Measurements from ENCODE around the gene IGFBPL1.
"Not testable (repeated sequence)": the region's sequence is repeated elsewhere in the genome, so short reads cannot be mapped to it uniquely, and the experiment has no call there.

DNA sequence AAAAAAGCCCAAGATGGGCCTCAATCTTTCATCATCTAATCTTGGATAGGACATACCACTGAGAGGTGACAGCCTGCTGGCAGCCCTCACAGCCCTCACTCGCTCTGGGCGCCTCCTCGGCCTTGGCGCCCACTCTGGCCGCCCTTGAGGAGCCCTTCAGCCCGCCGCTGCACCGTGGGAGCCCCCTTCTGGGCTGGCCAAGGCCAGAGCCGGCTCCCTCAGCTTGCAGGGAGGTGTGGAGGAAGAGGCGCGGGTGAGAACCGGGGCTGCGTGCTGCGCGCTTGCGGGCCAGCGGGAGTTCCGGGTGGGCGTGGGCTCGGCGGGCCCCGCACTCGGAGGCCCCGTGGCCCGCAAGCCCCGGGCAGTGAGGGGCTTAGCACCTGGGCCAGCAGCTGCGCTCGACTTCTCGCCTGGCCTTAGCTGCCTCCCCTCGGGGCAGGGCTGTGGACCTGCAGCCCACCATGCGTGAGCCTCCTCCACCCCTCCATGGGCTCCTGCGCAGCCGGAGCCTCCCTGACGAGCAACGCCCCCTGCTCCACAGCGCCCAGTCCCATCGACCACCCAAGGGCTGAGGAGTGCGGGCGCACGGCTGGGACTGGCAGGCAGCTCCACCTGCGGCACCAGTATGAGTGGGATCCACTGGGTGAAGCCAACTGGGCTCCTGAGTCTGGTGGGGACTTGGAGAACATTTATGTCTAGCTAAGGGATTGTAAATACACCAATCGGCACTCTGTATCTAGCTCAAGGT is 46.7 kb downstream of the IGFBPL1 start:
- TF ChIP-seq, protein P1, sequence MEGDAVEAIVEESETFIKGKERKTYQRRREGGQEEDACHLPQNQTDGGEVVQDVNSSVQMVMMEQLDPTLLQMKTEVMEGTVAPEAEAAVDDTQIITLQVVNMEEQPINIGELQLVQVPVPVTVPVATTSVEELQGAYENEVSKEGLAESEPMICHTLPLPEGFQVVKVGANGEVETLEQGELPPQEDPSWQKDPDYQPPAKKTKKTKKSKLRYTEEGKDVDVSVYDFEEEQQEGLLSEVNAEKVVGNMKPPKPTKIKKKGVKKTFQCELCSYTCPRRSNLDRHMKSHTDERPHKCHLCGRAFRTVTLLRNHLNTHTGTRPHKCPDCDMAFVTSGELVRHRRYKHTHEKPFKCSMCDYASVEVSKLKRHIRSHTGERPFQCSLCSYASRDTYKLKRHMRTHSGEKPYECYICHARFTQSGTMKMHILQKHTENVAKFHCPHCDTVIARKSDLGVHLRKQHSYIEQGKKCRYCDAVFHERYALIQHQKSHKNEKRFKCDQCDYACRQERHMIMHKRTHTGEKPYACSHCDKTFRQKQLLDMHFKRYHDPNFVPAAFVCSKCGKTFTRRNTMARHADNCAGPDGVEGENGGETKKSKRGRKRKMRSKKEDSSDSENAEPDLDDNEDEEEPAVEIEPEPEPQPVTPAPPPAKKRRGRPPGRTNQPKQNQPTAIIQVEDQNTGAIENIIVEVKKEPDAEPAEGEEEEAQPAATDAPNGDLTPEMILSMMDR (IDR thresholded peaks at IDR 0.05), result not testable (repeated sequence)
- not testable (repeated sequence) for TF ChIP-seq EZH2 (IDR thresholded peaks at IDR 0.05)

Measured in neural progenitor cell (in vitro differentiated cells).